ENCODE data around the gene SHISAL2B.

Gene SHISAL2B

DNA sequence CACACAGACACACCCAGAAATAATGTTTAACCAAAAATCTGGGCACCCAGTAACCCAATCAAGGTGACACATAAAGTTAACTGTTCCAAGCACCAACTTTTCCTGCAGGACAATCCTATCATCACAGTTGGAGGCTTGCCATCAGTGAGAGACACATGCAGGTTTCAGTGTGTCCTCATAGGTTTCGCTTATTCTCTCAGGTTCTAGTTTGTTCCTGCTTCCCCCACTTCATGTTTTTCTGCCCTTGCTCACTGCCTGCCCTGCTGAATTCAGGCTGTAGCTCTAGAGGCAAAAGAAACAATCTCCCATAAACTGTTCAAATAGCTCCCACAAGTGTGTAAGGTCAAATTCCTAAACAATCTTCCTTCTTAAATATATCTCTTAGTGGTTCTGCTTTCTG lies 20.0 kb upstream of the SHISAL2B start:
- Histone ChIP-seq H3K9ac (ENCODE audit: low read length) (no peak overlapping the region), H3K27me3 (ENCODE audit: control insufficient read depth in 1 of 2, insufficient read depth in 1 of 2, low read length in 2 of 2) (peaks cover 0 to 2% of the 10 kb centered on the region in 2 experiments), H2AFZ (ENCODE audit: low read depth, low read length) (no peak overlapping the region), H3K27ac (ENCODE audit: low read length, poor library complexity, severe bottlenecking) (no peak overlapping the region), H3K14ac (ENCODE audit: low read length in 2 of 2) (no peak overlapping the region), H4K91ac (ENCODE audit: low read length) (no peak overlapping the region), H3K4ac (ENCODE audit: low read depth in 1 of 2, low read length in 2 of 2) (no peak overlapping the region), H3K4me2 (ENCODE audit: low read length, poor library complexity, severe bottlenecking) (no peak overlapping the region), H3K4me1 (ENCODE audit: control insufficient read depth, insufficient read depth, low read depth, low read length) (no peaks in the 10 kb centered on the region), H2BK15ac (ENCODE audit: low read depth, poor library complexity, severe bottlenecking) (no peak overlapping the region), H3K79me1 (replicated peaks; ENCODE audit: low read length, poor library complexity, severe bottlenecking) (no peaks in the 10 kb centered on the region), H3K23ac (ENCODE audit: low read length in 2 of 2) (no peak overlapping the region), H3K36me3 (ENCODE audit: control insufficient read depth in 1 of 2, insufficient read depth in 2 of 2, low read depth in 1 of 2, low read length in 2 of 2) (no peaks in the 10 kb centered on the region), H2BK5ac (ENCODE audit: low read depth, low read length, poor library complexity, severe bottlenecking) (no peak overlapping the region), H3K9me3 (ENCODE audit: control insufficient read depth, low read length) (no peaks in the 10 kb centered on the region), H2BK12ac (ENCODE audit: low read length in 2 of 2) (no peak overlapping the region), H3K4me3 (ENCODE audit: insufficient read depth in 1 of 2, low read depth in 1 of 2, low read length in 2 of 2) (no peak overlapping the region), H2AK5ac (ENCODE audit: low read length, severe bottlenecking) (no peak overlapping the region), H3K18ac (ENCODE audit: low read depth in 1 of 2, low read length in 2 of 2) (no peak overlapping the region), H4K8ac (ENCODE audit: low read length) (no peak overlapping the region), H2BK120ac (ENCODE audit: low read depth, low read length) (no peak overlapping the region)
- no peak for DNase-seq
- WGBS, result 91% methylated on average over 1 of the region's 1 CpG

DNA sequence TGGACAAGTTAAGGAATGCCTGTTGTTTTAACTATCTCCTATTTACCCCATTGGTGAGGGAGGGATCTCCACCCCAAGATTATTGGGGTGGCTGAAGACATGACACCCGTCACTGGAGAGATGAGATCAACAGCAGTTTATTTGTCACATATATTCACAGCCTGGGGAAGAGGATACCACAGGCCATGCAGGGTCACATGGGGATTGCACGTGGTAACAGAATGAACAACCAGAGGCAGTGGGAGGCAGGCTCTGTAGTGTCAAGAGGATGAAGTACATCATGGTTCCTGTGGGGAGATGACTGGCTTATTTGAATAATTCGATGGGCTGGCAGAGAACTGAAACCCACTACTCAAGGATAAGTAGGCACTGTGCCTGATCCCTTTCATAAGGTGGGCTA lies 18.6 kb upstream of the SHISAL2B start:
- no peak overlapping the region for H2AK5ac ChIP-seq (ENCODE audit: low read length, severe bottlenecking)
- peaks cover 0 to 2% of the 10 kb centered on the region in 2 experiments for H3K27me3 ChIP-seq (ENCODE audit: control insufficient read depth in 1 of 2, insufficient read depth in 1 of 2, low read length in 2 of 2)
- H3K14ac ChIP-seq (ENCODE audit: low read length in 2 of 2), result no peak overlapping the region
- H3K4me1 ChIP-seq (ENCODE audit: control insufficient read depth, insufficient read depth, low read depth, low read length), result no peaks in the 10 kb centered on the region
- H2BK120ac ChIP-seq (ENCODE audit: low read depth, low read length), result no peak overlapping the region
- no peak overlapping the region for H3K27ac ChIP-seq (ENCODE audit: low read length, poor library complexity, severe bottlenecking)
- WGBS, result 78% methylated on average over 3 of the region's 3 CpGs
- H3K9ac ChIP-seq (ENCODE audit: low read length), result no peak overlapping the region
- no peak overlapping the region for H3K4me2 ChIP-seq (ENCODE audit: low read length, poor library complexity, severe bottlenecking)
- no peaks in the 10 kb centered on the region for H3K9me3 ChIP-seq (ENCODE audit: control insufficient read depth, low read length)
- H2AFZ ChIP-seq (ENCODE audit: low read depth, low read length), result no peak overlapping the region
- no peak overlapping the region for H3K23ac ChIP-seq (ENCODE audit: low read length in 2 of 2)
- H4K8ac ChIP-seq (ENCODE audit: low read length), result no peak overlapping the region
- no peak overlapping the region for H2BK12ac ChIP-seq (ENCODE audit: low read length in 2 of 2)
- H3K79me1 ChIP-seq (replicated peaks; ENCODE audit: low read length, poor library complexity, severe bottlenecking), result no peaks in the 10 kb centered on the region
- H2BK15ac ChIP-seq (ENCODE audit: low read depth, poor library complexity, severe bottlenecking), result no peak overlapping the region
- DNase-seq, result no peak
- no peak overlapping the region for H2BK5ac ChIP-seq (ENCODE audit: low read depth, low read length, poor library complexity, severe bottlenecking)
- H3K36me3 ChIP-seq (ENCODE audit: control insufficient read depth in 1 of 2, insufficient read depth in 2 of 2, low read depth in 1 of 2, low read length in 2 of 2), result no peaks in the 10 kb centered on the region
- H3K4me3 ChIP-seq (ENCODE audit: insufficient read depth in 1 of 2, low read depth in 1 of 2, low read length in 2 of 2), result no peak overlapping the region
- no peak overlapping the region for H3K4ac ChIP-seq (ENCODE audit: low read depth in 1 of 2, low read length in 2 of 2)
- no peak overlapping the region for H3K18ac ChIP-seq (ENCODE audit: low read depth in 1 of 2, low read length in 2 of 2)
- H4K91ac ChIP-seq (ENCODE audit: low read length), result no peak overlapping the region

DNA sequence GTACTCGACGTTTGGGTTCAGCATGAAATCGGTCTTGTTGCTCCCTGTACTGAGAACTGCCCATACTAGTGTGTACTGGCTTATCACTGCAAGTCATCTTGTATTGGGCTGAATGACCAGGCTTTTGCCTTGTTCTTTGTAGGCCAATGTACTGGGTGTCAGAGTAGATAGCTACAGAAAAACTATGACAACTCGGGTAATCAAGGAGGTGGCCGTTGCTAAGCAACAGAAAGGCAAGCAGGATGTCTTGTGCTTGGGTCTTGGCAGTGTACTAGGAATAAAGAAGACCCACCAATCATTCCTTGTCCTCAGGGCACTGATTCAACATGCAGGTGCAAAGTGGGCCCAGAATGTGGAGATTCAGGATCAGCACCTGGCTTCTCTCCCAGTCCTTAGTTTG lies 11.9 kb upstream of the SHISAL2B start:
- no peak overlapping the region for H3K18ac ChIP-seq (ENCODE audit: low read depth in 1 of 2, low read length in 2 of 2)
- no peak overlapping the region for H2AFZ ChIP-seq (ENCODE audit: low read depth, low read length)
- no peak overlapping the region for H3K4me2 ChIP-seq (ENCODE audit: low read length, poor library complexity, severe bottlenecking)
- WGBS, result 92% methylated on average over 5 of the region's 5 CpGs
- no peak overlapping the region for H3K23ac ChIP-seq (ENCODE audit: low read length in 2 of 2)
- H2BK120ac ChIP-seq (ENCODE audit: low read depth, low read length), result no peak overlapping the region
- no peak overlapping the region for H2BK12ac ChIP-seq (ENCODE audit: low read length in 2 of 2)
- no peak overlapping the region for H2BK5ac ChIP-seq (ENCODE audit: low read depth, low read length, poor library complexity, severe bottlenecking)
- no peak for DNase-seq
- no peaks in the 10 kb centered on the region for H3K79me1 ChIP-seq (replicated peaks; ENCODE audit: low read length, poor library complexity, severe bottlenecking)
- H4K8ac ChIP-seq (ENCODE audit: low read length), result no peak overlapping the region
- no peak overlapping the region for H3K4me3 ChIP-seq (ENCODE audit: insufficient read depth in 1 of 2, low read depth in 1 of 2, low read length in 2 of 2)
- H3K27me3 ChIP-seq (ENCODE audit: control insufficient read depth in 1 of 2, insufficient read depth in 1 of 2, low read length in 2 of 2), result peaks cover 8 to 18% of the 10 kb centered on the region in 2 experiments
- no peak overlapping the region for H3K4ac ChIP-seq (ENCODE audit: low read depth in 1 of 2, low read length in 2 of 2)
- no peaks in the 10 kb centered on the region for H3K4me1 ChIP-seq (ENCODE audit: control insufficient read depth, insufficient read depth, low read depth, low read length)
- H3K9me3 ChIP-seq (ENCODE audit: control insufficient read depth, low read length), result no peaks in the 10 kb centered on the region
- H4K91ac ChIP-seq (ENCODE audit: low read length), result no peak overlapping the region
- H3K14ac ChIP-seq (ENCODE audit: low read length in 2 of 2), result no peak overlapping the region
- no peaks in the 10 kb centered on the region for H3K36me3 ChIP-seq (ENCODE audit: control insufficient read depth in 1 of 2, insufficient read depth in 2 of 2, low read depth in 1 of 2, low read length in 2 of 2)
- no peak overlapping the region for H2BK15ac ChIP-seq (ENCODE audit: low read depth, poor library complexity, severe bottlenecking)
- H3K9ac ChIP-seq (ENCODE audit: low read length), result no peak overlapping the region
- no peak overlapping the region for H2AK5ac ChIP-seq (ENCODE audit: low read length, severe bottlenecking)
- H3K27ac ChIP-seq (ENCODE audit: low read length, poor library complexity, severe bottlenecking), result no peak overlapping the region

DNA sequence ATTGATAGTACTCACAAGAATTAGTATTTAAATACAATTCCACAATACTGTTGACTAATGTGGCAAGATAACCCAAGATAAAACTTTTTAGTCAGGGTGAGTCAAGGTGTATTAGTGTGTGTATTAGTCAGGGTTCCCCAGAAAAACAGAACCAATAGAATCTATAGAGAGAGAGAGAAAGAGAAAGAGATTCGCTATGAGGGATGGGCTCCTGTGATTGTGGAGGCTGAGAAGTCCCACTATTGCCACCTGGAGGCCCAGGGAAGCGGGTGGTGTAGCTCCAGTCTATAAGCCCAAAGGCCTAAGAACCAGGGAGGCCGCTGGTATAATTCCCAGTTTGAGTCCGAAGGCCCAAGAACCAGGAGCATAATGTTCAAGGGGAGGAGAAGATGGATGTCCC lies 10.0 kb upstream of the SHISAL2B start:
- H2BK15ac ChIP-seq (ENCODE audit: low read depth, poor library complexity, severe bottlenecking), result no peak overlapping the region
- no peak overlapping the region for H3K4me2 ChIP-seq (ENCODE audit: low read length, poor library complexity, severe bottlenecking)
- peak; percentile 3 for DNase-seq
- H3K9ac ChIP-seq (ENCODE audit: low read length), result no peak overlapping the region
- H3K4ac ChIP-seq (ENCODE audit: low read depth in 1 of 2, low read length in 2 of 2), result no peak overlapping the region
- H3K14ac ChIP-seq (ENCODE audit: low read length in 2 of 2), result no peak overlapping the region
- H3K36me3 ChIP-seq (ENCODE audit: control insufficient read depth in 1 of 2, insufficient read depth in 2 of 2, low read depth in 1 of 2, low read length in 2 of 2), result no peaks in the 10 kb centered on the region
- no peak overlapping the region for H3K4me3 ChIP-seq (ENCODE audit: insufficient read depth in 1 of 2, low read depth in 1 of 2, low read length in 2 of 2)
- H2BK120ac ChIP-seq (ENCODE audit: low read depth, low read length), result no peak overlapping the region
- no peak overlapping the region for H3K18ac ChIP-seq (ENCODE audit: low read depth in 1 of 2, low read length in 2 of 2)
- no peak overlapping the region for H4K8ac ChIP-seq (ENCODE audit: low read length)
- H3K4me1 ChIP-seq (ENCODE audit: control insufficient read depth, insufficient read depth, low read depth, low read length), result no peaks in the 10 kb centered on the region
- no peak overlapping the region for H2AFZ ChIP-seq (ENCODE audit: low read depth, low read length)
- H3K23ac ChIP-seq (ENCODE audit: low read length in 2 of 2), result no peak overlapping the region
- H3K79me1 ChIP-seq (replicated peaks; ENCODE audit: low read length, poor library complexity, severe bottlenecking), result no peaks in the 10 kb centered on the region
- H3K9me3 ChIP-seq (ENCODE audit: control insufficient read depth, low read length), result no peaks in the 10 kb centered on the region
- no peak overlapping the region for H3K27ac ChIP-seq (ENCODE audit: low read length, poor library complexity, severe bottlenecking)
- H2BK12ac ChIP-seq (ENCODE audit: low read length in 2 of 2), result no peak overlapping the region
- no peak overlapping the region for H2AK5ac ChIP-seq (ENCODE audit: low read length, severe bottlenecking)
- H3K27me3 ChIP-seq (ENCODE audit: control insufficient read depth in 1 of 2, insufficient read depth in 1 of 2, low read length in 2 of 2), result peaks cover 8 to 31% of the 10 kb centered on the region in 2 experiments
- no peak overlapping the region for H4K91ac ChIP-seq (ENCODE audit: low read length)
- H2BK5ac ChIP-seq (ENCODE audit: low read depth, low read length, poor library complexity, severe bottlenecking), result no peak overlapping the region
- 89% methylated on average over 4 of the region's 4 CpGs for whole genome bisulfite sequencing
